ENCODE measurements around the gene PLAU.
"Not testable (repeated sequence)": the region's sequence is repeated elsewhere in the genome, so short reads cannot be mapped to it uniquely, and the experiment has no call there.

The PLAU gene

GRCh38 chr10:73899423-73899822 lies 11.5 kb upstream of the PLAU start:
- DNase-seq = no peak

GRCh38 chr10:73900064-73900463 lies 10.9 kb upstream of the PLAU start:
- no peak for DNase-seq

GRCh38 chr10:73901261-73901660 lies 9.7 kb upstream of the PLAU start:
- DNase-seq = no peak

- no peak for DNase-seq
These were observed 8.6 kb upstream of the PLAU start for GRCh38 chr10:73902351-73902750.

- DNase-seq = no peak
These were observed 5.5 kb upstream of the PLAU start for GRCh38 chr10:73905256-73906020.

- peak; percentile 35 for DNase-seq
These were observed 4.1 kb upstream of the PLAU start for GRCh38 chr10:73906524-73907447.

- peak; percentile 67 for DNase-seq
These were observed 3.0 kb upstream of the PLAU start for GRCh38 chr10:73907841-73908517.

GRCh38 chr10:73908853-73909539 lies 1.9 kb upstream of the PLAU start:
- DNase-seq = peak; percentile 77

- DNase-seq = no peak
These were observed 1.3 kb upstream of the PLAU start for GRCh38 chr10:73909540-73910115.

- DNase-seq = no peak
These were observed 550 bp upstream of the PLAU start for GRCh38 chr10:73910401-73910763.

GRCh38 chr10:73911553-73912004 lies 647 bp downstream of the PLAU start:
- DNase-seq = no peak

- DNase-seq = no peak
These were observed 3.1 kb downstream of the PLAU start for GRCh38 chr10:73914036-73914435.

- DNase-seq = no peak
These were observed 4.4 kb downstream of the PLAU start for GRCh38 chr10:73915206-73915851.

GRCh38 chr10:73916761-73917470 lies 6.0 kb downstream of the PLAU start:
- no peak for DNase-seq

GRCh38 chr10:73917566-73918305 lies 6.8 kb downstream of the PLAU start:
- DNase-seq = no peak

GRCh38 chr10:73919481-73919880 lies 8.5 kb downstream of the PLAU start:
- DNase-seq = not testable (repeated sequence)

- DNase-seq = peak; percentile 23
These were observed 9.2 kb downstream of the PLAU start for GRCh38 chr10:73920089-73920488.

- DNase-seq = no peak
These were observed 11.3 kb downstream of the PLAU start for GRCh38 chr10:73922007-73922863.

- no peak for DNase-seq
These were observed 11.9 kb downstream of the PLAU start for GRCh38 chr10:73922864-73923133.
